OCI-LY1 (cell line): Measurements from ENCODE around the gene SELPLG.
"Not testable (repeated sequence)": the region's sequence is repeated elsewhere in the genome, so short reads cannot be mapped to it uniquely, and the experiment has no call there.

Experiments
- H2AFZ ChIP-seq: fragments of 200-600 bp; sonication (generic), shearing (Covaris generic); 2 replicates; pipeline ENCODE4 v1.6.0; 2014; ENCODE audit warnings: antibody characterized with exemption, mild to moderate bottlenecking, low read length
- H3F3A ChIP-seq: fragments of 200-600 bp; sonication (generic), shearing (Covaris generic); 2 replicates; pipeline ENCODE4 v1.6.0; 2014; ENCODE audit warnings: mild to moderate bottlenecking, antibody characterized with exemption, low read length, moderate library complexity; ENCODE audit not compliant: insufficient read depth
- H3K27ac ChIP-seq: fragments of 200-600 bp; sonication (generic); 2 replicates; pipeline ENCODE4 v1.5.1; 2014; ENCODE audit warnings: low read length, mixed run types, mild to moderate bottlenecking, low read depth; ENCODE audit not compliant: poor library complexity, severe bottlenecking
- H3K27me3 ChIP-seq: fragments of 200-600 bp; sonication (generic); 2 replicates; pipeline ENCODE4 v1.6.0; 2014; ENCODE audit warnings: antibody characterized with exemption, mild to moderate bottlenecking, low read length, moderate library complexity; ENCODE audit not compliant: insufficient read depth
- H3K36me3 ChIP-seq: fragments of 200-600 bp; sonication (generic); 2 replicates; pipeline ENCODE4 v1.6.1; 2014; ENCODE audit warnings: mild to moderate bottlenecking, antibody characterized with exemption, low read length, moderate library complexity, mixed read lengths; ENCODE audit not compliant: insufficient read depth
- H3K4me1 ChIP-seq: fragments of 200-600 bp; sonication (generic); 2 replicates; pipeline ENCODE4 v1.5.1; 2014; ENCODE audit warnings: mild to moderate bottlenecking, low read length, moderate library complexity; ENCODE audit not compliant: insufficient read depth, severe bottlenecking
- H3K4me2 ChIP-seq: fragments of 200-600 bp; sonication (generic), shearing (Covaris generic); 2 replicates; pipeline ENCODE4 v1.6.1; 2014; ENCODE audit warnings: low read length
- H3K4me3 ChIP-seq: fragments of 200-600 bp; sonication (generic); 2 replicates; pipeline ENCODE4 v1.5.1; 2014; ENCODE audit warnings: low read length, low read depth, mild to moderate bottlenecking, mixed read lengths; ENCODE audit not compliant: poor library complexity, severe bottlenecking
- H3K79me2 ChIP-seq: fragments of 200-600 bp; shearing (Covaris generic); 2 replicates; pipeline ENCODE4 v1.6.1; 2016; ENCODE audit warnings: mixed run types, low read length, mixed read lengths; ENCODE audit not compliant: insufficient read depth
- H3K9ac ChIP-seq: fragments of 200-600 bp; sonication (generic), shearing (Covaris generic); 2 replicates; pipeline ENCODE4 v1.6.1; 2014; ENCODE audit warnings: mild to moderate bottlenecking, low read length, mixed read lengths
- H3K9me2 ChIP-seq: fragments of 200-600 bp; sonication (generic), shearing (Covaris generic); 2 replicates; pipeline ENCODE4 v1.6.1; 2014; ENCODE audit warnings: low read depth, mild to moderate bottlenecking, low read length, mixed read lengths
- H3K9me3 ChIP-seq: fragments of 200-600 bp; shearing (Covaris generic); 2 replicates; pipeline ENCODE4 v1.6.1; 2014; ENCODE audit warnings: low read length, mixed read lengths
- H4K20me1 ChIP-seq: fragments of 200-600 bp; sonication (generic), shearing (Covaris generic); 2 replicates; pipeline ENCODE4 v1.6.0; 2016; ENCODE audit warnings: mild to moderate bottlenecking, low read length; ENCODE audit not compliant: insufficient read depth
- EZH2 ChIP-seq: fragments of 200-600 bp; sonication (generic), shearing (Covaris generic); IDR thresholded peaks from 2 replicates; pipeline ENCODE4 v1.8.0; 2017; ENCODE audit warnings: borderline replicate concordance, mixed run types, mild to moderate bottlenecking, antibody characterized with exemption, low read length, moderate library complexity, mixed read lengths
- TF ChIP-seq, protein P1 (sequence below): fragments of 200-600 bp; sonication (generic), shearing (Covaris generic); IDR thresholded peaks from 2 replicates; pipeline ENCODE4 v1.5.1; 2017; ENCODE audit warnings: mild to moderate bottlenecking, antibody characterized with exemption, low read length, moderate library complexity, mixed read lengths

Gene SELPLG

DNA sequence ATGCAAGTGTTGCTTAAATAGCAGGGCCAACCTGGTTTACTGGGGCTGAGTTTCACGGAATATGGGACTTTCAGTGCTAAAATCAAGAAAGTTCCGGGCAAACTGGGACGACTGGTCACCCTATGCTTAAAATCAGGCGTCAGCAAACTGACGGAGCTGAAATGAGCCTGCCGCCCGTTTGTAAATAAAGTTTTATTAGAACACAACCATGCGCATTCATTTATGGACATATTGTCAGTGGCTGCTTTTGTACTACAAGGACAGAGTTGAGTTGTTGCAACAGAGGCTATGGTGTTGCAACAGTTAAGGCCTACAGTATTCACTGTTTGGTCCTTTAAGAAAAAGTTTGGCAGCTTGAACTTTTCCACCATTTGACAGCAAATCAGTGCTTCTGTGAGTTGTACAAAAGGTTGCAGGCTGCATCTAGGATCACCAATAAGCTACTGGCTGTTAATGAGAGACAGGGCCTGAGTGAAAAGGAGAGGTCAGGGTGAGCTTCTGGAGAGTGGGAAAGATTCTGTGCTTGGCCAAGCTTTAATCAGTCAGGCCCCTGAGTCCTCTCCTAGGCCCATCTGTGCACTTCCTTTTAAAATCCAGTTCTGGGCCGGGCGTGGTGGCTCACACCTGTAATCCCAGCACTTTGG lies 13.3 kb downstream of the SELPLG start:
- Histone ChIP-seq H3K9ac (no peak overlapping the region), H3K4me1 (peaks cover 21% of the 10 kb centered on the region), H3K4me2 (no peak overlapping the region), H3F3A (no peaks in the 10 kb centered on the region), H3K9me2 (no peaks in the 10 kb centered on the region), H3K9me3 (peaks cover 4% of the 10 kb centered on the region; the same call in 1 of the 2 replicates), H3K27me3 (no peaks in the 10 kb centered on the region), H4K20me1 (no peaks in the 10 kb centered on the region), H3K36me3 (no peaks in the 10 kb centered on the region; the same call in 1 of the 2 replicates), H3K79me2 (no peaks in the 10 kb centered on the region), H3K4me3 (no peak overlapping the region), H3K27ac (no peak overlapping the region), H2AFZ (no peak overlapping the region)
- no peak for TF ChIP-seq EZH2

- peaks cover 4% of the 10 kb centered on the region; the same call in 1 of the 2 replicates for H3K9me3 ChIP-seq
- TF ChIP-seq, protein P1, sequence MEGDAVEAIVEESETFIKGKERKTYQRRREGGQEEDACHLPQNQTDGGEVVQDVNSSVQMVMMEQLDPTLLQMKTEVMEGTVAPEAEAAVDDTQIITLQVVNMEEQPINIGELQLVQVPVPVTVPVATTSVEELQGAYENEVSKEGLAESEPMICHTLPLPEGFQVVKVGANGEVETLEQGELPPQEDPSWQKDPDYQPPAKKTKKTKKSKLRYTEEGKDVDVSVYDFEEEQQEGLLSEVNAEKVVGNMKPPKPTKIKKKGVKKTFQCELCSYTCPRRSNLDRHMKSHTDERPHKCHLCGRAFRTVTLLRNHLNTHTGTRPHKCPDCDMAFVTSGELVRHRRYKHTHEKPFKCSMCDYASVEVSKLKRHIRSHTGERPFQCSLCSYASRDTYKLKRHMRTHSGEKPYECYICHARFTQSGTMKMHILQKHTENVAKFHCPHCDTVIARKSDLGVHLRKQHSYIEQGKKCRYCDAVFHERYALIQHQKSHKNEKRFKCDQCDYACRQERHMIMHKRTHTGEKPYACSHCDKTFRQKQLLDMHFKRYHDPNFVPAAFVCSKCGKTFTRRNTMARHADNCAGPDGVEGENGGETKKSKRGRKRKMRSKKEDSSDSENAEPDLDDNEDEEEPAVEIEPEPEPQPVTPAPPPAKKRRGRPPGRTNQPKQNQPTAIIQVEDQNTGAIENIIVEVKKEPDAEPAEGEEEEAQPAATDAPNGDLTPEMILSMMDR, result no peak
- no peak for TF ChIP-seq EZH2
- no peak overlapping the region for H3K9ac ChIP-seq
- H3K4me1 ChIP-seq, result peaks cover 21% of the 10 kb centered on the region
- H3K79me2 ChIP-seq, result no peaks in the 10 kb centered on the region
- H3K9me2 ChIP-seq, result no peaks in the 10 kb centered on the region
- no peak overlapping the region for H3K4me2 ChIP-seq
- no peak overlapping the region for H2AFZ ChIP-seq
- no peak overlapping the region for H3K4me3 ChIP-seq
- H3K36me3 ChIP-seq, result no peaks in the 10 kb centered on the region; the same call in 1 of the 2 replicates
- no peaks in the 10 kb centered on the region for H4K20me1 ChIP-seq
- H3F3A ChIP-seq, result no peaks in the 10 kb centered on the region
- H3K27me3 ChIP-seq, result no peaks in the 10 kb centered on the region
- H3K27ac ChIP-seq, result no peak overlapping the region
Observed at GRCh38 chr12:108619369-108620160, 14.1 kb downstream of the SELPLG start.

DNA sequence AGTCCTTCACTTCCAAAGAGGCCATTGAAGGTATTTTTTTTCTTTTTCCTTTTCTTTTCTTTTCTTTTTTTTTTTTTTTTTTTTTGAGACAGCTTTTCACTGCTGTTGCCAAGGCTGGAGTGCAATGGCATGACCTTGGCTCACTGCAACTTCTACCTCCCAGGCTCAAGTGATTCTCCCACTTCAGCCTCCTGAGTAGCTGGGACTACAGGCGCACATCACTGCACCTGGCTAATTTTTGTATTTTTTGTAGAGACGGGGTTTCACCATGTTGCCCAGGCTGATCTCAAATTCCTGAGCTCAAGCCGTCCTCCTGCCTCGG lies 14.8 kb downstream of the SELPLG start:
- not testable (repeated sequence) for H3K4me2 ChIP-seq, H3K27ac ChIP-seq, H3K9ac ChIP-seq, H4K20me1 ChIP-seq, H3K9me3 ChIP-seq, H3F3A ChIP-seq, H2AFZ ChIP-seq, H3K9me2 ChIP-seq, H3K79me2 ChIP-seq, H3K27me3 ChIP-seq, H3K4me3 ChIP-seq, H3K36me3 ChIP-seq
- H3K4me1 ChIP-seq, result peaks cover 21% of the 10 kb centered on the region

GRCh38 chr12:108618079-108618952 lies 15.4 kb downstream of the SELPLG start:
- H3K4me1 ChIP-seq, result peaks cover 21% of the 10 kb centered on the region
- no peak overlapping the region for H3K4me3 ChIP-seq
- no peak overlapping the region for H3K9ac ChIP-seq
- H3F3A ChIP-seq, result no peaks in the 10 kb centered on the region
- H3K9me3 ChIP-seq, result peaks cover 4% of the 10 kb centered on the region; the same call in 1 of the 2 replicates
- no peak overlapping the region for H2AFZ ChIP-seq
- H4K20me1 ChIP-seq, result no peaks in the 10 kb centered on the region
- H3K27ac ChIP-seq, result no peak overlapping the region
- H3K36me3 ChIP-seq, result no peaks in the 10 kb centered on the region; the same call in 1 of the 2 replicates
- no peaks in the 10 kb centered on the region for H3K79me2 ChIP-seq
- TF ChIP-seq EZH2, result no peak
- TF ChIP-seq, protein P1, result peak; percentile 75
- H3K4me2 ChIP-seq, result no peak overlapping the region
- no peaks in the 10 kb centered on the region for H3K9me2 ChIP-seq
- no peaks in the 10 kb centered on the region for H3K27me3 ChIP-seq
